SK-N-MC (cell line): Measurements from ENCODE around the gene TRRAP.

Source experiments
- DNase-seq: peaks from one replicate; pipeline ENCODE4 v3.0.0-alpha.2; 2011; ENCODE audit warnings: low read depth, low spot score
- H3K27ac ChIP-seq: fragments of 200-600 bp; sonication (generic); 2 replicates; pipeline ENCODE4 v1.5.1; 2016; ENCODE audit warnings: mixed run types
- H3K36me3 ChIP-seq: fragments of 200-600 bp; sonication (generic); 2 replicates; pipeline ENCODE4 v1.6.1; 2017; ENCODE audit warnings: antibody characterized with exemption, low read length, mixed read lengths; ENCODE audit not compliant: insufficient read depth
- H3K4me3 ChIP-seq: fragments of 200-600 bp; sonication (generic); 2 replicates; pipeline ENCODE4 v1.5.1; 2016
- H3K9ac ChIP-seq: fragments of 200-600 bp; sonication (generic); 2 replicates; pipeline ENCODE4 v1.8.0; 2017; ENCODE audit warnings: mixed run types, mixed read lengths; ENCODE audit not compliant: insufficient read length
- H3K9me3 ChIP-seq: fragments of 200-600 bp; sonication (generic); 2 replicates; pipeline ENCODE4 v1.6.1; 2017; ENCODE audit warnings: low read depth, mild to moderate bottlenecking, antibody characterized with exemption, low read length, moderate library complexity, mixed read lengths
- EZH2 ChIP-seq: fragments of 200-600 bp; sonication (generic); IDR thresholded peaks from one replicate; pipeline ENCODE4 v1.6.1; 2017; ENCODE audit warnings: antibody characterized with exemption
- FOXP2 ChIP-seq: optimal IDR thresholded peaks from 2 replicates; pipeline ENCODE3; 2011; ENCODE audit warnings: mild to moderate bottlenecking, moderate library complexity; ENCODE audit not compliant: insufficient read depth; ENCODE audit errors: extremely low read length, control extremely low read depth
- POLR2AphosphoS5 ChIP-seq: IDR thresholded peaks from 2 replicates; pipeline ENCODE4 v1.6.1; 2012; ENCODE audit warnings: mild to moderate bottlenecking, low read depth, low read length, borderline replicate concordance

Gene TRRAP

GRCh38 chr7:99002827-99003212 is 124.5 kb downstream of the TRRAP start:
- Histone ChIP-seq H3K27ac (no peak overlapping the region), H3K36me3 (peaks cover 64% of the 10 kb centered on the region), H3K4me3 (no peak overlapping the region), H3K9me3 (no peaks in the 10 kb centered on the region), H3K9ac (no peak overlapping the region)
- DNase-seq: no peak
- TF ChIP-seq FOXP2: no peak
- TF ChIP-seq EZH2: no peak
- TF ChIP-seq POLR2AphosphoS5: no peak

DNA sequence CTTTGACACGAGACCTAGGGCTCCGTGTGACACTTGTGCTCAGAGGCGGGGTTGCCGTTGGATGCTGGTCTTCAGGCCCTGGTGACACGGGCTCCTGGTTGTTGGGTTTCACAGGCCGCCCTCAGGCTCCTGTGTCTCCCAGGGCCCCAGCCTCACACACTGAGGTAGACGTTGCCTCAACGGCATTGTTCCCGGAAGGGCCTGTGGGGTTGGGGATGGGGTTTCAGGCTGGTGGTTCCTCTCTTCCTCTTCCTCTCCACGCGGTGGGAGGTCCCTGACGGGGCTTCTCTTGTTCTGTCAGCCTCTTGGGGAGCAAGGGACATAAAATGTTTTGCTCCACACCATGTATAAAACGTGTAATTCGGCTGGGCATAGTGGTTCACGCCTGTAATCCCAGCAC is 125.1 kb downstream of the TRRAP start:
- no peak overlapping the region for H3K9ac ChIP-seq
- no peak overlapping the region for H3K4me3 ChIP-seq
- H3K27ac ChIP-seq: no peak overlapping the region
- peaks cover 67% of the 10 kb centered on the region for H3K36me3 ChIP-seq
- DNase-seq: no peak
- TF ChIP-seq POLR2AphosphoS5: no peak
- TF ChIP-seq FOXP2: no peak
- no peak for TF ChIP-seq EZH2
- H3K9me3 ChIP-seq: no peaks in the 10 kb centered on the region

GRCh38 chr7:99004216-99004615 is 125.9 kb downstream of the TRRAP start:
- no peak for DNase-seq
- Histone ChIP-seq H3K9ac (no peak overlapping the region), H3K36me3 (peaks cover 67% of the 10 kb centered on the region), H3K4me3 (no peak overlapping the region), H3K9me3 (no peaks in the 10 kb centered on the region), H3K27ac (no peak overlapping the region)
- no peak for TF ChIP-seq FOXP2
- TF ChIP-seq EZH2: no peak
- TF ChIP-seq POLR2AphosphoS5: no peak

- H3K9ac ChIP-seq: no peak overlapping the region
- DNase-seq: no peak
- H3K27ac ChIP-seq: no peak overlapping the region
- no peaks in the 10 kb centered on the region for H3K9me3 ChIP-seq
- H3K4me3 ChIP-seq: no peak overlapping the region
- TF ChIP-seq FOXP2 (no peak), EZH2 (no peak), POLR2AphosphoS5 (no peak)
- peaks cover 65% of the 10 kb centered on the region for H3K36me3 ChIP-seq
These were observed 126.6 kb downstream of the TRRAP start for GRCh38 chr7:99004781-99005500.

DNA sequence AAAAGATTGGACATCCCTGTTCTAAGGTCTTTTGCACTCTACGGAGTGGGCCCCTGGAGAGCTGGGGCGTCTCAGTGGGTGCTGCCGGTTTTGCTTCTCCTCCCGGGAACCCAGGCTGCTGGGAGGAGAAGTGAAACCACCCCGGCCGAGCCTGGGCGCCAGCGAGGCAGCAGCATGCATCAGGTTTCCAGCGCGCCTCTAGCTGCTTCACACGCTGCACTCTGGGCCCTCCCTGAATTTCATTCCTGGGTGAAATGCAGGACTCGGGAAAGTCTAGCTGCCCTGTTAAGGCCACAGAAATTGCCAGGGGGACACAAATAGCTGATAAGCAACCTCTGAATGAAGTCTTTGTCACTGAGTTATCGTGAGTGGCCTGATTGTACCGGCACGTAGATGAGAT is 127.4 kb downstream of the TRRAP start:
- no peak overlapping the region for H3K4me3 ChIP-seq
- H3K27ac ChIP-seq: no peak overlapping the region
- no peaks in the 10 kb centered on the region for H3K9me3 ChIP-seq
- TF ChIP-seq FOXP2 (no peak), POLR2AphosphoS5 (no peak)
- H3K9ac ChIP-seq: no peak overlapping the region
- H3K36me3 ChIP-seq: peaks cover 64% of the 10 kb centered on the region
- no peak for DNase-seq

GRCh38 chr7:99006739-99007424 is 128.6 kb downstream of the TRRAP start:
- H3K4me3 ChIP-seq: no peak overlapping the region
- H3K36me3 ChIP-seq: peaks cover 69% of the 10 kb centered on the region
- no peak for DNase-seq
- H3K9ac ChIP-seq: no peak overlapping the region
- H3K9me3 ChIP-seq: no peaks in the 10 kb centered on the region
- no peak for TF ChIP-seq FOXP2
- no peak for TF ChIP-seq EZH2
- TF ChIP-seq POLR2AphosphoS5: no peak
- no peak overlapping the region for H3K27ac ChIP-seq

GRCh38 chr7:99008181-99008631 is 129.9 kb downstream of the TRRAP start:
- no peak for DNase-seq
- TF ChIP-seq EZH2: no peak
- TF ChIP-seq POLR2AphosphoS5: no peak
- Histone ChIP-seq H3K27ac (no peak overlapping the region), H3K9me3 (no peaks in the 10 kb centered on the region), H3K4me3 (no peak overlapping the region), H3K9ac (no peak overlapping the region), H3K36me3 (peaks cover 77% of the 10 kb centered on the region)

DNA sequence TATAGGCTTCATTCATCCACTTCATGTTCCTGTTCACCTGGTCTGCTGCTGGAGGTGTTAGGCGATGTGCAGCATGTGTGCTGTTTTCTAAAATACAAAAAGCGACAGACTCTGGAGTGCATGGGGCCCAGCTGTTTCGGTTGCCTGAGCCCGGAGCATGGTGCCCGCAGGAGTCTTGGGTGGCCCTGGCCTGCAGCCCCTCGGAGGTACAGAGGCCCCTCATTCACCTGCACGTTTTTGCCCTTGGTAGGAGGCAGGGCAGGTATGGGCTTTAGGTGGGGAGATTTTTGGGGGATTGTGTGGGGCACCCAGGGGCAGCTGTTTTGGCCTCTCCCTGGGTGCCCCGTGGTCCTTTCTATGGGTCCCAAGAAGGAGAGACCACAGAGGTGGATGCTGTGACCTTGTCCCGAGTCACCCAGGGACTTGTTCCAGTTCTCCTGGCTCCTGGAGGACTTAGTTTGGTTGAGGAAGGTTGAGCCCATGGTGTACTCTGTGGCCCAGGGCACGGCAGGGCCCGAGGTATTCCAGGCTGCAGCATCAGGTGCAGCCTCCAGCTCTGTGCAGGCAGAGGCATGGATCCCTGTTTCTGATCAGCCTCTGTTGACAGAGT is 130.7 kb downstream of the TRRAP start:
- H3K9ac ChIP-seq: no peak overlapping the region
- H3K4me3 ChIP-seq: no peak overlapping the region
- no peaks in the 10 kb centered on the region for H3K9me3 ChIP-seq
- no peak for DNase-seq
- H3K36me3 ChIP-seq: peaks cover 84% of the 10 kb centered on the region
- TF ChIP-seq POLR2AphosphoS5 (no peak), EZH2 (no peak), FOXP2 (no peak)
- H3K27ac ChIP-seq: no peak overlapping the region

GRCh38 chr7:99010281-99010680 is 131.9 kb downstream of the TRRAP start:
- Histone ChIP-seq H3K4me3 (no peak overlapping the region), H3K27ac (no peak overlapping the region), H3K36me3 (peaks cover 84% of the 10 kb centered on the region), H3K9me3 (no peaks in the 10 kb centered on the region), H3K9ac (no peak overlapping the region)
- no peak for DNase-seq
- no peak for TF ChIP-seq EZH2
- no peak for TF ChIP-seq FOXP2
- TF ChIP-seq POLR2AphosphoS5: no peak
